DMS114 treated with DMSO at 0.1 percent for 48 hours (cell line): ENCODE measurements around the gene HDLBP.
A peak's percentile ranks its signal among the peaks of the same experiment; 100 is the strongest.

Experiments used
- DNase-seq: peaks from one replicate; lab custom pipeline; 2025; ENCODE audit not compliant: unreplicated experiment; lab: John Stamatoyannopoulos, UW

The HDLBP gene, protein sequence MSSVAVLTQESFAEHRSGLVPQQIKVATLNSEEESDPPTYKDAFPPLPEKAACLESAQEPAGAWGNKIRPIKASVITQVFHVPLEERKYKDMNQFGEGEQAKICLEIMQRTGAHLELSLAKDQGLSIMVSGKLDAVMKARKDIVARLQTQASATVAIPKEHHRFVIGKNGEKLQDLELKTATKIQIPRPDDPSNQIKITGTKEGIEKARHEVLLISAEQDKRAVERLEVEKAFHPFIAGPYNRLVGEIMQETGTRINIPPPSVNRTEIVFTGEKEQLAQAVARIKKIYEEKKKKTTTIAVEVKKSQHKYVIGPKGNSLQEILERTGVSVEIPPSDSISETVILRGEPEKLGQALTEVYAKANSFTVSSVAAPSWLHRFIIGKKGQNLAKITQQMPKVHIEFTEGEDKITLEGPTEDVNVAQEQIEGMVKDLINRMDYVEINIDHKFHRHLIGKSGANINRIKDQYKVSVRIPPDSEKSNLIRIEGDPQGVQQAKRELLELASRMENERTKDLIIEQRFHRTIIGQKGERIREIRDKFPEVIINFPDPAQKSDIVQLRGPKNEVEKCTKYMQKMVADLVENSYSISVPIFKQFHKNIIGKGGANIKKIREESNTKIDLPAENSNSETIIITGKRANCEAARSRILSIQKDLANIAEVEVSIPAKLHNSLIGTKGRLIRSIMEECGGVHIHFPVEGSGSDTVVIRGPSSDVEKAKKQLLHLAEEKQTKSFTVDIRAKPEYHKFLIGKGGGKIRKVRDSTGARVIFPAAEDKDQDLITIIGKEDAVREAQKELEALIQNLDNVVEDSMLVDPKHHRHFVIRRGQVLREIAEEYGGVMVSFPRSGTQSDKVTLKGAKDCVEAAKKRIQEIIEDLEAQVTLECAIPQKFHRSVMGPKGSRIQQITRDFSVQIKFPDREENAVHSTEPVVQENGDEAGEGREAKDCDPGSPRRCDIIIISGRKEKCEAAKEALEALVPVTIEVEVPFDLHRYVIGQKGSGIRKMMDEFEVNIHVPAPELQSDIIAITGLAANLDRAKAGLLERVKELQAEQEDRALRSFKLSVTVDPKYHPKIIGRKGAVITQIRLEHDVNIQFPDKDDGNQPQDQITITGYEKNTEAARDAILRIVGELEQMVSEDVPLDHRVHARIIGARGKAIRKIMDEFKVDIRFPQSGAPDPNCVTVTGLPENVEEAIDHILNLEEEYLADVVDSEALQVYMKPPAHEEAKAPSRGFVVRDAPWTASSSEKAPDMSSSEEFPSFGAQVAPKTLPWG (N-terminal part only)

DNA sequence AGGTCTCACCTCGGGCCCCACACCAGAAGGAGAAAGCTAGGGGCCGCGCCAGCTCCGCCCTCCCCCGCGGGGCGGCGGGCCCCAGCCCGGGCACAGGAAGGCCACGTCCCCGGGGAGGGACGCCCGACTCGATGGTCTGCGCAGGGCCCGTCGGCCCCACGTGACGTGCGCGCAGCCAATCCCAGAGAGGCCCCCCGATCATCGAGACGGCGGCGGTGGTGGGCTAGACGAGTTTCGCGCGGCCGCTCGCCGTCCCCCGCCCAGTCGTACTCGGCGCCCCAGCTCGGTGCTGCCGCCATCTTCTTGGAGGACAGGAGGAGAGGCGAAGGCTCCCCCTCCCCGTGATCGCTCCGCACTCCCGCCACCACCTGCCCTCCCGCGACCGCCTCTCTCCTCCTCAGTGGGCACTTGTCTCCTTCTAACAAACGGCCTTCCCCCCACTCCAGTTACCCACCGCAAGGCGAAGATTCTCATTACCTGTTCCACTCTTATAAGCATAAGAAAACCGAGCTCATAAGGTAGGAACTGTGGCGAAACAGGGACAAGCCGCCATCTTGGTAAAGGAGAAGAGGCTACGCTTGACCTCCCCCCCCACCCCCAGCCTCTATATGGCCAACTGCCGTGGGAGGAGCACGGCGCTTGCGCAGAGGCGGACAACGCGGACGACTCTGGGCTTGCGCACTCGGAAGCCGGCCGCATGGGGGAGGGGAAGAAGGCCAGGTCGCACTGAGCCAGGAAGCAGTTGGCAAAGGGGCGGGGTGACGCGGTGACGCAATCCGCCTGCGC lies at the start of gene HDLBP:
HDLBP (minus strand) TSS at position 580 of the 786 bp plus-strand sequence. CDS start 48,803 bp downstream, outside the sequence.
- DNase-seq: peak; percentile 86

DNA sequence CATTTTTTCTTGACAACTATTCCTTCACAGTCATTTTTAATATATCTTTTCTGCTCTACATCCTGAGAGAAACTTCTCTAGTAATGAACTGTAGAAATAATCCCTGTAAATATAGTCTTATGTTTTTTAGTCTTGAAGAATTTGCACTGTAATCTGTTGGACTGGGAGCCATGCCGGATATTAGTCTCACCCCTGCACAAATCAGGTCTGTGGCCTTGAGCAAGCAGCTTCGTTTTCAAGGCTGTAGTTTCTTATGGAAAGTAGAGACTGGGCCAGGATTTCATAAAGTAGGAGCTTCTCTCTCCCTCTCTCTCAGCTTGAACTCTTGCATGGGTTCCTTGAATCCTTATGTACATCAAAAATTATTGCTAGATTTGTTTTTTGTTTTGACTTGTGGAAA lies 49.3 kb upstream of the HDLBP start:
- no peak for DNase-seq

DNA sequence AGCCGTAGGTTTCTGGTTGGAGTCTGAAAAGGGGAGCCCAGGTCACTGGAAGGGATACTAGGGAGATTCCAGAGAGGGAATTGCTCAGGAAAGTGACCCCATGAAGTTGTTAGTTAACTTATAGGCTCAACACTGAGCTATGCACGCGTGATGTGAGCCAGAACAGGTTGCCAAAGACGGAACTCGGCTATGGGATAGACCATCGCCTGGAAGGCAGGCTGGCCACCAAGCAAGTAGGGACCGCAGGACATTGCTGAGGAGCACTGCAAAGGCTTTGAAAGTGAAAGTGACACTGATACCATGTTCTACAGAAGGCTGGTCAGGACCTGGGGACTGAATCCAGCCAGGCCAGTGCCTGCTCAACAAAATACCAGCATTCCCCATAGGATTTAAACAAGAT lies 48.0 kb upstream of the HDLBP start:
- no peak for DNase-seq

DNA sequence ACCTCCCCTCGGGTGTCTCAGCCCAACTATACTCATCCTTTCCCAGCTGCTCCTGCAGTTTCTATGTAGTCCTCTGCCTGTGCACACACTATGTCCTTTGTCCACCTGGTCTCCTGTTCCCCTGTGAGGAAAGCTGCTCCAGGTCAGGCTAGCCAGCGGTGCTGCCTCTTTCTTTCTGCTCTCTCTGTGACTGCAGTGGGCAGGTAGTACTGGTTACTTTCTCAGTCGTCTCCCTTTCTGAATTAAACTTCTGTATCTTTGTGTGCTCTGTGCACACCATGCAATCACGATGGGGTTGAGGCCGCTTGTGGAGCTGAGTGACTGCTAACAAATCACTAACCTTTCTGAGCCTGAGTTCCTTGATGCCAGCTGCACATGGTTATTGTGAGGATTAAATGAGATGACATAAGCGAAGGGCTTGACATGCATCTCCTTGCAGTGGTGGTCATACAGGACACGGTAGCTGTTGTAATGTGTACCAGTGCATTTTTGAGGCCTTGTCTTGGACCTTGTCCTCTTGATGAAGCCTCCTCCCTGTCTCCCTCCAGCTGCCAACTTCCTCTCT lies 44.1 kb upstream of the HDLBP start:
- DNase-seq: no peak

DNA sequence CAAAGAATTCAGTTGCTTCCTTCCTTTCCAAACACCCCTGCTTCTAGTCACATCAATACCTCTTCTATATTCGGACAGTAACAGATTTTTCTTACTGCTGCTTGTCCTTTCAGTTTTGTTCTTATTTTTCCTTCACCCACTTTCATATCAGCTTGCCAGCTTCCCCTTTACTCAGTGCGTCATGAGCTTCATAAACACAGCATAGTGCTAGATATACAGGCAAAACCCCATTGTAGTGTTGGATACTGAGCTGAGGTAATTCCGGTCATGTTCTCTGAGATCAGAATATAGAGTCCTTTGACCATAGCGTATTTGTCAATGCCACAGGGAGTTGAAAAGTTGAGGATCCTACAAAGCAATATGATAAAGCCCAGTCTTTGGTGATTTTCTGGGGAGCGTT lies 43.0 kb upstream of the HDLBP start:
- no peak for DNase-seq

DNA sequence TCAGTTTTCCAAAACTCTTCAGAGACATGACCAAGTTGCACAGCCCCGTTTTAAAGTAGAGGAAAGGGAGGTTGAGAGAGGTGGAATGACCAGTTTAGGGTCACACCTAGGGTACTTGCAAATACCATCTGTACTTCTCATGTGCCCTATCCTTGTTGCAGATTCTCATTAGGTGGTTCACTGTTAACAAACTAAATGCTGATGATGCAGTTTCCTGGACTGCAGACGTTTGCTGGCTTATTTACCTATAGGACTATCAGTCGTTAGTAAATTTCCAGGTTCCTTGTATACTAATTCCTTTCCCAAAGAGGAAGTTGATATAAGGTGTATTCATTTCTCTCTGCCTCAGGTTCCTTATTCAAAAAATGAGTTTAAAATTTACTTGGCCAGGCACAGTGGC lies 42.1 kb upstream of the HDLBP start:
- no peak for DNase-seq

DNA sequence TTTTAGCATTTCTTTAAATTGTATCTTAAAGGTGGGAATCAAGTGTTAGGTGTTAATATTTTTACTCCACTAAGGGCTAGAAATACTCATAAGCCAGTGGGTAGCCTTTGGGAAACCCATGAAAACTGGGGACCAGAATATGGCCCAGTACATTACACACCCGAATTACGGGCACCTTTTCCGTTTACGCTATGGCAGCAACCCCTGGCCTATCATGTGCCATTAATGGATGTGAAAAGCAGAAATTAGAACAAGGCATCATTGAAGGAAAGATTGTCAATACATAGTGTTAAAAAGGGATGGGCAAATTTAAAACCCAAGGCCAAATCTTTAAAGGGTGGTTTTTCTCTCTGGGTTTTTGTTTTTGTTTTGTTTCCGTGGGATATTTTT lies 41.4 kb upstream of the HDLBP start:
- no peak for DNase-seq

DNA sequence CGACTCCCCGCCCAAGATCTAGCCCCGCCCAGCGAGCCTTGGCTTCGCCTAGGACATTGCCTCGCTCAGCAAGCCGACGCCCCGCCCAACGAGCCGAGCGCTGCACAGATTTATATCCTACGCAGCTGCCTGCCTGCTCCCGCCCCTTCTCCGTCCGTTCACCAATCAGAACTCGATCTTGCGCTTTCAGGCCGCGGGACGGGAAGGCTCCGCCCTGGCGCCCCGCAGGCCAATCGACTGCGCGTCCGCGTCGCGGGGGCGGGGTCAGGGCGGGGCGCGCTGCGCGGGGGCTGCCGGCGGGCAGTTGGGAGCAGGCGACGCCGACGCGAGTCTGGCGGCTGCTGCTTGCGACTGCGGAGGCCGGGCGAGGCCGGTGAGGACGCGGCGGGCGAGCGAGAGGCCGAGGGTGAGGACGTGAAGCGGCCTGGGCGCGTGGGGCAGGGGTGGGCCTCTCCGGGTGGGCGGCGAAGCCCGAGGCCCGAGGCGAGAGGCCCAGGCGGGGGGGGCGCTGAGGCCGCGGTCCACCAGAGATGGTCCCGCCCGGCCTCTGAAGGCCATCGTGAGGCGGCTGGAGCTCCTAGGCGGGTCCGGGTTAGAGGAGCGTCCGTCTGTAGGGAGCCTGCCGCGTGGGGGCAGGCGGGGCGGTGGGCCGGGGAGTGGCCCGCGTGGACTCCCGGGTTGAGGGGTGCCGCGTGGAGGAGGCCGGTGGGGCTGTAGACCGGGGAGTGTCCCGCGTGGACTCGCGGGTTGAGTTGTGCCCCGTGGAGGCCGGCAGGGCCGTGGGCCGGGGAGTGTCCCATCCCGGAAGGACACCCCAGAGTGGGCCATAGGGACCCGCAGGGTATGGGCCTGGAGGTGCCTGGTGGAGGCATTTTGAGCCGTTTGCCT lies 40.8 kb upstream of the HDLBP start, which contains the start of gene FARP2:
FARP2 (plus strand) TSS at position 303 of the 888 bp plus-strand sequence. CDS start 16,823 bp downstream, outside the sequence.
- DNase-seq: peak; percentile 90

DNA sequence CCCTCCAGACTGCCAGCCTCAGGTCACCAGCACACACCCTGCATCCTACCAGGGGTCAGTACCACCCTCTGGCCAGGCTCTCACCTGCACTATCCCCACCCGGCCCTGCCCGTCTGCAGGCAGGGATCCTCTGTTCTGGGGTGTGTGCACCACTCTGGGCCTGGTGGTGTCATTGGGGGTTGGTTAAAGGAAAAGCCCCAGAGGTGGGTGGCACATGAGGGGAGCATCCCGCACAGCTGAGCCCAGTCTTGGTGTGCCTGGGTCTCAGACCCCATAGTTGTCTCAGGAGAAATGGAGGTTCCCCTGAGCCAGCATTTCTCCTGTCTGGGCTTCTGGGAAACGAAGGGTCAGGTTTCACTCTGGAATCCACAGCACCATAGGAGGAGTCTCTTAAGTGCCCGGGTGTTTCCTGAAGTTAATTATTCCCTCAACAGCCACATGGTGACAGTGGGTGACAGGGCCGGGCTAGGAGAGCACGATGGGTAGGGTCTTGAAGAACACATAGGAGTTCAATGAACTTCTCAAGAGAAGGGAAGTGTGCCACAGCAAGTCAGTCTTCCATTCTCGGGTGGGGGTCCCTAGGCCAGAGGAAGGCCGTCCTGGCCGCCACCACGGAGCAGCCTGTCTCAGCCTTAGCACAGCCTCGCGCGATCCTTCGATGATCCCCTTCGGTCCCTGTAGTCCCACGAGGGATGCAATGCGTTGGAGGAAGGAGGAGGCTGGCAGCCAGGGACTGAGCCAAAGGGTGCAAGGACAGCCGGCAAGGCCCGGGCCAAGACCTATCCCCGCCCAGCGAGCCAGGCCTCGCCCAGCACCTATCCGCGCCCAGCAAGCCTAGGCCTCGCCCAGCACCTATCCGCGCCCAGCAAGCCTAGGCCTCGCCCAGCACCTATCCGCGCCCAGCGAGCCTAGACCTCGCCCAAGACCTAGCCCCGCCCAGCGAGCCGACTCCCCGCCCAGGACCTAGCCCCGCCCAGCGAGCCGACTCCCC lies 39.5 kb upstream of the HDLBP start:
- DNase-seq: no peak

DNA sequence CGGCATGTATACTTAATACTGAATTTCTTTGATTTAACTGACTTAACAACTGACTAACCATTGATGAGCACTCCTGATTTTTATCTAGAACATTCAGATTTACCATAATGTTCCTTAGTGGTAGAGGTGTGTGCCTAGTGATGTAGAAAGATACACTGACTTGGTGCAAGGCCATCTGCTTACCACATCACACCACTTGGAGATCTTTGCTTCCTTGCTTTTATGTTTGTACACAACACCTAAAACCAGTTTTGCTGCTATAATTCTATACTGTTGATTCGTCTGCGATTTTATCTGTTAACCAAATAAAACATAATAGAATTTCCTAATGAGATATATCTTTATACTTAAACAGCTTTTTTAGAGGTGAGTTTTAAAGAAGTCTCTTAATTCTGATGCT lies 36.8 kb upstream of the HDLBP start:
- no peak for DNase-seq

DNA sequence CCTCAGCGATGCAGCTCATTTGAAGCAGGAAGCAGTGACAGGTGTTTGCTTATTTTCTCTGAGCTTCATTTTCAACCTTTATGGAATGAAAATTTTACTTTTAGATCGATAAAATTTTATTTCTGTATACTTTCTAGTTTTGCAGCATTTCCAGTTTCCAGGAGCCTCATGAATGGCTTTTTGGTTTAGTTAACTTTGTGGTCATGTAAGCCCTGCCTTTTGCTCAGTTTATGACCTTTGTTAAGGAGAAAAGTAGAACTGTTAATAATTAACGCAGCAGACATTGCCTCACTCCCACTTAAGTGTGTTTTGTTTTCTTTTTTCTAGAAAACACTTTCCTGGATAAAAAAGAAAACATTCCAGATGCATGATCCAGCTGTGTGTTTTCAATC lies 36.2 kb upstream of the HDLBP start:
- no peak for DNase-seq

DNA sequence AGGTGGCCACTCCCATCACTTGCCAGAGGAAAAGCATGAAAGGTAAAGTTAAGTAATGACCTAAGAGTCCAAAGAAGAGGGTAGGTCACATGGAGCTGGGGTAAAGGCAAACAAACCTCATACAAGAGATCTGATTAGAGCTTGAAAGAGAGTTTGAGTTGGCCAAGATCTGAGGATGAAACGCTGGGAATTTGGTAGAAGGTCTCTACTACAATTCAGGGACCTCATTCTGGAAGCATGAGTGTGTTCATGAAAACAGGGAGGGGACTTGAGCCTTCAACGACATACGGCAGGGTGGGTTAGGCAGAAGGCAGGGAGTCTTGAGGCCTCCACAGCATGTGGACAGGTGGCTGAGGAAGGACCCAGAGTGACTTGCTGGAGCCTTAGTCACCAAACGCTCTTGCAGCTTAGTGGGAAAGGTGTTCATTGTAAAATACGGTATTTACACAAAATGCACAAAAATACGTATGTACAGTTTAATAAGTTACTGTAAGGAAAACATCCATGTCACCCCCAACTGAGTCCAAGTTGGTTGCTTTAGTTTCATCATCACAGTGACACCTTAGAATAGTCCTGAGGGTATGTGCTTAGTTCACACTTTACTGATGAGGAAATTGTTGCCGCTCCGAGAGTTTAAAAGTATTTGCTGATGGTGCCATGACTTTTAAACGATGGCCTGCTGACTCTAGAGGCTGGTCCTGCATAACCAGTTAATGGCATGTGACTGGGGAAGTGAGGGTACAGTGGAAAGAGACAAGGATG lies 35.6 kb upstream of the HDLBP start:
- no peak for DNase-seq

DNA sequence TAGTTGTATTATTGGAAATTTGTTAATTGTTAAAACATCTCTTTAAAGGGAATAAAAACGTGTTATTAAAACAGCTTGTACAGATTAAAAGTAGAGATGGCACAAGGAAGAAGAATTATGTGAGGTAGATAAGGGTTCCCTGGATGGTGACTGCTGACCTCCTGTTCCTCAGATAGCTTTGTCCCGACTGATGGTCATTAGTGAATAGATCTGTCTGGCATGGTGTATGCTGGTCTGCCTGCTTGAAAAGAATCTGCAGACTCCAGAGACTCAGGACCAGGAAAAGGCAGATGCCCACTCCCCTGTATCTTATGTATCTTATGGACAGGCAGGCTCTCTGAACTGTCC lies 35.0 kb upstream of the HDLBP start:
- DNase-seq: no peak

DNA sequence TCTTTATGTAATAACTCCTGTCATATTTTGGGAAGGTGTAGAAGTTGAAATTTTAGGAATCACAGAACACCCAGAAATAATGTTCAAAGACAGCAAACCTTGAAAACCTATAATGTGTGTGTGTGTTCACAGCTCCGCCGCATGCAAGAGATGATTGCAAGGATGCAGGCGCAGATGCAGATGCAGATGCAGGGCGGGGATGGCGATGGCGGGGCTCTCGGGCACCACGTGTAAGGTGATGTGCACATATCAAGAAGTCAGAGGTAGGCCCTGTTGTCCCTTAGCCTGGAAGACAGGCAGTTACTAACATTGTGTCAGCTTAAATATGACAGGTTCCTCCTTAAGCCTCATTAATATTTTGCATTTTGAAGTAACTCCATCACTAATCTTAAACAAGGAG lies 34.5 kb upstream of the HDLBP start:
- no peak for DNase-seq

DNA sequence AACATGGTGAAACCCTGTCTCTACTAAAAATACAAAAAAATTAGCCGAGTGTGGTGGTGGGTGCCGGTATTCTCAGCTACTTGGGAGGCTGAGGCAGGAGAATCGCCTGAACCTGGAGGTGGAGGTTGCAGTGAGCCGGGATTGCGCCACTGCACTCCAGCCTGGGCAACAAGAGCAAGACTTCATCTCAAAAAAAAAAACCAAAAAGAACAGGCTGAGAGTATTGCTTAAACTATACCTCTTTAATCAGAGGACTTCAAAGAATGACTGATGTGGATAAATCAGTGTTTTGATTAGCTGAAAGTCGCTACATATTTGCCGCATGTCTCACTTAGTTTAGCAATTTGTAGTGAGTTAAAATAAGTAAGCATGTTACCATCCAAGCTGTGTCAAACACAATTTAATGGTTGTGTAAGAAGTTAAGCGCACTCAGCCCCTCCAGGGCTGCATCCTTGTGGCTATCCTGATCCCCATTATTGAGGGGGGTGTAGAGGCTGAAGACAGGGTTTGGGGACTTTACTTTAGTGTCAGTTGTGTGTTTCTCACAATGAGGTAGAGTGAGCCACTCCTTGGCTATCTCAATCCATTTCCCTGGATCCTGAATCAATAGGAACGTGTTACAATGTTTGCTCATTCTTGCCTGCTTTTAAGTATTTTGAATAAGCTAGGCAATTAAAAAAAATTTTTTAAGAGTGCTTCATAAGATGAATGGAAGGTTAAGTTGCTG lies 29.6 kb upstream of the HDLBP start:
- DNase-seq: no peak

DNA sequence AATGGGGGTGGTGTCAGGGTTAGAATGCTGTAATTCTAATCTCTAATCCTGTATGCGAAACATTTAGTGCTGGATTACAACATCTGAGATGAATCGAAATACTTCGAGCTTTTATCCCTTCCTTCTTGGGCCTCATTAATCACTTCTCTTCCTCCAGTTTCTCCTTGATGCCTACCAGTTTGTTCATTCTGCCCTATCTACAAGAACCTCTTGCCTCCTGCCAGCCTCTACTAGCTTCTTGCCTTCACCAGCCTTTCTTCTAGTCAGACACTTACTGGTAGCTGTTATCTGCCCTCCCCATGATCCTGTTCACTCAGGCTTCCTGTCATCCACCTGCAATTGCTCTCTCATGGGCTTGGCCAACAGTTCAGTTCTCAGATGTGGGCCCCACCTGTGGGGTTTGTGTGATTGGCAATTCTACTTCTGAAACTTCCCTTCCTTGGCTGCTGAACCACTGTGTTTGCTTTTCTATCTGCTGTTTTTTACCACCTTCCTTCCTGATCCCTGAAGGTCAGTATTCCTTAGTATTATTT lies 25.2 kb upstream of the HDLBP start:
- no peak for DNase-seq
